Left kidney (tissue), 2 donors: ENCODE results near the gene CRHR1. TPM values are rescaled to one million over a fixed set of nuclear protein-coding genes. Genes with fewer than 3 reads are reported as not detected.

Experiments
- DNase-seq: peaks from one replicate; pipeline ENCODE4 v3.0.0-alpha.2; 2013
- polyA plus RNA-seq: library from polyadenylated mRNA; unstranded; fragments of 120-200 nt; gene quantifications from one replicate; pipeline ENCODE4 v1.2.1, GENCODE V29; 2013; ENCODE audit not compliant: insufficient read length

The CRHR1 gene
- polyA plus RNA-seq, 1 donor: 0.47 TPM

GRCh38 chr17:45867702-45868101 lies 83.6 kb downstream of the CRHR1 start:
- DNase-seq: no peak

DNA sequence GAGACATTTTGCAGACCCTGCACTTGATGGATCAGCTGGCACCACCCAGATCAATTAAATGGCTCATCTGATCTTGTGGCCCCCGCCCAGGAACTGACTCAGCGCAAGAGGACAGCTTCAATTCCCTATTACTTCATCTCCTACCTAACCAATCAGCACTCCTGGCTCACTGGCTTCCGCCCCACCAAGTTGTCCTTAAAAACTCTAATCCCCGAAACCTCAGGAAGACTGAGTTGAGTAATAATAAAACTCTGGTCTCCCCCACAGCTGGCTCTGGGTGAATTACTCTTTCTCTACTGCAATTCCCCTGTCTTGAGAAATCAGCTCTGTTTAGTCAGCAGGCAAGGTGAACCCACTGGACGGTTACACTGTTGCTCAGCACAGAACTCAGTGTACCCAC lies 84.2 kb downstream of the CRHR1 start:
- no peak for DNase-seq

DNA sequence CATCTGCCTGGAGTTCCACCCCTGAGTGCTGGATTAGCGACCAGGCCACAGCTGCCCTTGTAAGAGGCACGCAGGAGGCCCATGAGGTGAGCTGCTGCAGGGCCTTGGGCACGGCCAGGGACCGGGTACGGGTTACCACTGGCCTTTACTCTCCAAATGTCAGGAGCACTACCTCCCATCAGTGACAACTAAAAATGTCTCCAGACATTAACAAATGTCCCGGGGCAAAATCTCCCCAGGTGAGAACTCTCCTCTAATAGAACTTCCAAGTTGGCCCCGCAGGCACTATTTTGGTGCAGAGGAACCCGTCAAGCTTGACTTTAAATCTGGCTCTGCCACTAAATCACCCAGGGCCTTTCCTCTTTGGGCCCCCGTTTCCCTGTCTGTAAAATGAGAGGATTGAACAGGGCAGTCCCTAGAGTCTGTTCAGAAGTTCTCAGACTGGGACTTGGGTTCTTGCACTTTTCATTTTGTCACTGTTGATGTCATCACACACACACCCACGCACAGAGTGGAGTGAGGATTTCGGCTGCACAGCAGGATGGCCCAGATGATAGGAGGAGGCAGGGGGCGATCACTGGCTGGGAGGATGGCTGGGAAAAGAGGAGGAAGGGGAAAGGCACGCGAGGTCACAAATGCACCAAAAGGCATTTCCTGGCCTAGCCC lies 85.7 kb downstream of the CRHR1 start:
- DNase-seq: no peak

- no peak for DNase-seq
These were observed 86.3 kb downstream of the CRHR1 start for GRCh38 chr17:45870342-45870974.

DNA sequence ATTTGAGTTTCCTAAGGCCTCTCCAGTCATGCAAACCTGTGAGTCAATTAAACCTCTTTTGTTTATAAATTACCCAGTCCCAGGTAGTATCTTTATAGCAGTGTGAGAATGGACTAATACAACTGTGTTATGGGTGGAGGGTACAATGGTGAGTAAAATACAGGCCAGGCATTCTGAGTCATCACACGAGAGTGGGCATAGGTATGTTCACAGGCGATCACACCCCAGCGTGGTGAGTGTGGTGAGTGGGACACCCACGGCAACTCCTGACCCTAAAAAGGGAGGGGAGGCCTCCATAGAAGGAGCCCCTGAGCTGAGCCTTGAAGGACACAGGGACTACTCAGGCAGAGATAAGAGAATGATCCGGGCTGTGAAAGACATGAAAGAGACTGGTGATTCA lies 87.6 kb downstream of the CRHR1 start:
- DNase-seq: no peak

DNA sequence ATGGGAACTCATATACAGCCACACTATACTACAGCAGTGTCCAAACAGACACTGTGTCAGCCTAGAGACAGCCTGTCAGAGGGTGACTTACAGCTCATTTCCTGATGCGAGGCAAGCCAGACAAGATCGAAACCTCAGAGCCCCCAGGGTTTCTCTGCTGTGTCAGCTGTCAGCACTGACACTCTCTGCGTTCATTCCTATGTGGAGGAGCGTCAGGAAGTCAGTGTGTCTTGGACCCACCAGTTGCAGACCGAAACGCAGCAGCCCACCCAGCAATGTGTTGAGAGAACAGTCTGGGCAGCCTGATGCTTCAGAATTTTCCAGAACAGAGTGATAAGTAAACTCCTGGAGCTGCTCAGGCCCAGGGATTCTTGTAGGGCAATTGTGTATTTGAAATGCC lies 89.6 kb downstream of the CRHR1 start:
- no peak for DNase-seq

- DNase-seq: no peak
These were observed 90.0 kb downstream of the CRHR1 start for GRCh38 chr17:45874151-45874550.

GRCh38 chr17:45876539-45876938 lies 92.4 kb downstream of the CRHR1 start:
- no peak for DNase-seq

DNA sequence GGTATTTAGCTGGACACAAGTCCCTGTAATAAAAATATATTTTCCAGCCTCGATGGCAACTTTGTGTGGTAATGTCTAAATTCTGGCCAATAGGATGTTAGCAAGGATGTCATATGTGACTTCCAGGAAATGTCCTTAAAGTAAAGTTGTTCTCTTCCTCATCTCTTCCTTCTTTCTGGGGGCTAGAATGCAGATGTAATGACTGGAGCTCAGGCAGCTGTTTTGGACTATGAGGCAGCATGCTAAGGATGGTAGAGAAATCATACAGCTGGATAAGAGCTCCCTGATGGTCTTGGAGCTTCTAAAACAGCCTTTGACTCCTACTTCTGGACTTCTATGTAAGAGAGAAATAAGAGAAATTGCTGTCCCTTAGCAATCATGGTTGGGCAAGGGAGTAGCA lies 93.3 kb downstream of the CRHR1 start:
- no peak for DNase-seq

GRCh38 chr17:45883063-45883462 lies 98.9 kb downstream of the CRHR1 start:
- DNase-seq: no peak

Other genes with a start within 250 kb of the CRHR1 start
- gene SPPL2C, start 60.6 kb downstream of the CRHR1 start, polyA plus RNA-seq: not detected
- gene MAPT, start 110.2 kb downstream of the CRHR1 start, polyA plus RNA-seq: 7.1 TPM
- not detected for gene STH, start 214.9 kb downstream of the CRHR1 start, polyA plus RNA-seq